Hepatocyte (in vitro differentiated cells): ENCODE measurements around the gene TAF11L3. TPM values are rescaled to one million over a fixed set of nuclear protein-coding genes. Genes with fewer than 3 reads are reported as not detected.
"Not testable (repeated sequence)": the region's sequence is repeated elsewhere in the genome, so short reads cannot be mapped to it uniquely, and the experiment has no call there.

Source experiments
- DNase-seq: peaks from one replicate; pipeline ENCODE4 v3.0.0-alpha.2; 2016; ENCODE audit warnings: low spot score
- H2AFZ ChIP-seq: fragments of 200-600 bp; sonication (generic); 2 replicates; pipeline ENCODE4 v1.6.0; 2016; ENCODE audit warnings: antibody characterized with exemption, mild to moderate bottlenecking
- H3K27ac ChIP-seq: fragments of 200-600 bp; sonication (generic); 2 replicates; pipeline ENCODE4 v1.5.1; 2016; ENCODE audit warnings: mild to moderate bottlenecking
- H3K27me3 ChIP-seq: fragments of 200-600 bp; sonication (generic); 2 replicates; pipeline ENCODE4 v1.6.1; 2016
- H3K36me3 ChIP-seq: fragments of 200-600 bp; sonication (generic); replicated peaks from 2 replicates; pipeline ENCODE4 v1.5.1; 2016; ENCODE audit warnings: low read depth; ENCODE audit not compliant: insufficient read depth
- H3K4me1 ChIP-seq: fragments of 200-600 bp; sonication (generic); 2 replicates; pipeline ENCODE4 v1.5.1; 2016; ENCODE audit warnings: mild to moderate bottlenecking, moderate library complexity; ENCODE audit not compliant: insufficient read depth
- H3K4me2 ChIP-seq: fragments of 200-600 bp; sonication (generic); 2 replicates; pipeline ENCODE4 v1.6.0; 2016
- H3K4me3 ChIP-seq: fragments of 200-600 bp; sonication (generic); 2 replicates; pipeline ENCODE4 v1.5.1; 2016; ENCODE audit warnings: mild to moderate bottlenecking
- H3K79me2 ChIP-seq: fragments of 200-600 bp; sonication (generic); 2 replicates; pipeline ENCODE4 v1.6.0; 2017; ENCODE audit warnings: mild to moderate bottlenecking
- H3K9me2 ChIP-seq: fragments of 200-600 bp; sonication (generic); replicated peaks from 2 replicates; pipeline ENCODE4 v1.6.0; 2017; ENCODE audit warnings: mild to moderate bottlenecking; ENCODE audit not compliant: insufficient read depth
- H3K9me3 ChIP-seq: fragments of 200-600 bp; sonication (generic); 2 replicates; pipeline ENCODE4 v1.5.1; 2016; ENCODE audit warnings: low read depth, mild to moderate bottlenecking
- H4K20me1 ChIP-seq: fragments of 200-600 bp; sonication (generic); 2 replicates; pipeline ENCODE4 v1.6.0; 2016; ENCODE audit warnings: mild to moderate bottlenecking; ENCODE audit not compliant: insufficient read depth, poor library complexity, severe bottlenecking
- EZH2 ChIP-seq: fragments of 200-600 bp; sonication (generic); IDR thresholded peaks from 2 replicates; pipeline ENCODE4 v1.6.1; 2016; ENCODE audit warnings: antibody characterized with exemption, mild to moderate bottlenecking, borderline replicate concordance
- EZH2phosphoT487 ChIP-seq: fragments of 200-600 bp; sonication (generic); IDR thresholded peaks from one replicate; pipeline ENCODE4 v1.6.1; 2018; ENCODE audit warnings: antibody characterized with exemption, mild to moderate bottlenecking, low read depth, moderate library complexity; ENCODE audit not compliant: unreplicated experiment, severe bottlenecking
- WGBS: methylation state at CpG from one replicate; pipeline ENCODE4 v1.1.6; 2016; ENCODE audit warnings: low lambda C conversion rate; ENCODE audit errors: missing lambda C conversion rate; 5-methylcytosine and 5-hydroxymethylcytosine counted together
- polyA plus RNA-seq: library from polyadenylated mRNA; unstranded; fragments of >200 nt; fragmentation: Nextera tagmentation; extraction: Ambion mirVana; gene quantifications from 2 replicates; pipeline ENCODE4 v1.2.1, GENCODE V29; 2016
- total RNA-seq: library from RNA; depleted of rRNA; stranded (reverse); fragments of >200 nt; gene quantifications from 2 replicates; pipeline ENCODE4 v1.2.3, GENCODE V29; 2014
- TF ChIP-seq, protein P1 (sequence below): fragments of 200-600 bp; sonication (generic); IDR thresholded peaks from 2 replicates; pipeline ENCODE4 v1.5.1; 2016; ENCODE audit warnings: antibody characterized with exemption, mild to moderate bottlenecking; ENCODE audit not compliant: poor library complexity

Gene TAF11L3
- total RNA-seq = not detected in 2 replicates
- not detected in 2 replicates for polyA plus RNA-seq

DNA sequence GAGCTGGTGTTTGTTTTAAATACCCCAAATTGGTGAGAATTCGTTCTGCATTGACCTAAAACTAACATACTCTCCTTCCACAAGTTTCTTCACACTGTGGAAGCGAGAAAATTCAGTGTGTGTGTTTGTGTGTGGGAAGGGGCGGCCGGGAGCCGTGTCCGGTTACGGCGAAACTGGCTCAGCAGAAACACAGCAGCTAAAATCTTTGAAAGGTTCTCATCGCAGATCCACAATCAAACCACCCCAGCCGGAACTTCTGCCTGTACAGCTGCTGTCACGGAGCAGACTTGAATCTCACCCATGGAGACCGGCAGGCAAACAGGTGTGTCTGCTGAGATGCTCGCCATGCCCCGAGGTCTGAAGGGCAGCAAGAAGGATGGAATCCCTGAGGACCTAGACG, at the start of gene TAF11L3:
TAF11L3 (plus strand) TSS at position 301 of the 400 bp plus-strand sequence.
- H3K36me3 ChIP-seq, DNase-seq, H3K4me3 ChIP-seq, H3K4me2 ChIP-seq, H3K4me1 ChIP-seq, H3K27me3 ChIP-seq, H2AFZ ChIP-seq, H3K79me2 ChIP-seq, H3K27ac ChIP-seq, H3K9me2 ChIP-seq, H3K9me3 ChIP-seq, H4K20me1 ChIP-seq: not testable (repeated sequence)
- no CpG with 5 or more reads among the region's 15 CpGs for WGBS

DNA sequence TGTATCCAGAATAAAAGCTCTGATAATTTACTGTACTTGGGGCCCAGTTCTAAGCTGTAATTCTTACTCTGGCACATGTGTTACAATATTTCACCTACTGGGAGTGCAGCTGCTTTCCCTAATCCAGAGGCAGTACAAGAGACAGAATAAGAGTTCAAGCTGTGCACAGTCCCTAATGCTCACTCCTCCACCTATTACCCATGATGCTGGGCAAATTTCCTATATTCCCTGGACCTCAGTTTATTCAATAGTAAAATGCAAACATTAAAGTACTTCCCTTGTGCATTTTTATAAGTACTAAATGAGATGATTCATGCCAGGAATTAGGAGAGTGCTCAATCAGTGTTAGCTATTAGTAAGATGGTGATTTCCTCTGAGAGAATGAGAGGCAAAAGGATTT, 48.1 kb upstream of the TAF11L3 start:
- no peaks in the 10 kb centered on the region for H3K36me3 ChIP-seq
- no peak for DNase-seq
- TF ChIP-seq, protein P1, sequence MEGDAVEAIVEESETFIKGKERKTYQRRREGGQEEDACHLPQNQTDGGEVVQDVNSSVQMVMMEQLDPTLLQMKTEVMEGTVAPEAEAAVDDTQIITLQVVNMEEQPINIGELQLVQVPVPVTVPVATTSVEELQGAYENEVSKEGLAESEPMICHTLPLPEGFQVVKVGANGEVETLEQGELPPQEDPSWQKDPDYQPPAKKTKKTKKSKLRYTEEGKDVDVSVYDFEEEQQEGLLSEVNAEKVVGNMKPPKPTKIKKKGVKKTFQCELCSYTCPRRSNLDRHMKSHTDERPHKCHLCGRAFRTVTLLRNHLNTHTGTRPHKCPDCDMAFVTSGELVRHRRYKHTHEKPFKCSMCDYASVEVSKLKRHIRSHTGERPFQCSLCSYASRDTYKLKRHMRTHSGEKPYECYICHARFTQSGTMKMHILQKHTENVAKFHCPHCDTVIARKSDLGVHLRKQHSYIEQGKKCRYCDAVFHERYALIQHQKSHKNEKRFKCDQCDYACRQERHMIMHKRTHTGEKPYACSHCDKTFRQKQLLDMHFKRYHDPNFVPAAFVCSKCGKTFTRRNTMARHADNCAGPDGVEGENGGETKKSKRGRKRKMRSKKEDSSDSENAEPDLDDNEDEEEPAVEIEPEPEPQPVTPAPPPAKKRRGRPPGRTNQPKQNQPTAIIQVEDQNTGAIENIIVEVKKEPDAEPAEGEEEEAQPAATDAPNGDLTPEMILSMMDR = no peak
- TF ChIP-seq EZH2 = no peak
- no peak for TF ChIP-seq EZH2phosphoT487
- H3K9me2 ChIP-seq = no peaks in the 10 kb centered on the region
- no peaks in the 10 kb centered on the region for H3K4me1 ChIP-seq
- no peak overlapping the region for H3K4me3 ChIP-seq
- H2AFZ ChIP-seq = no peak overlapping the region
- no peak overlapping the region for H3K4me2 ChIP-seq
- H3K79me2 ChIP-seq = no peaks in the 10 kb centered on the region
- no peak overlapping the region for H3K27ac ChIP-seq
- no peaks in the 10 kb centered on the region for H3K27me3 ChIP-seq
- no peaks in the 10 kb centered on the region for H3K9me3 ChIP-seq
- H4K20me1 ChIP-seq = no peaks in the 10 kb centered on the region

DNA sequence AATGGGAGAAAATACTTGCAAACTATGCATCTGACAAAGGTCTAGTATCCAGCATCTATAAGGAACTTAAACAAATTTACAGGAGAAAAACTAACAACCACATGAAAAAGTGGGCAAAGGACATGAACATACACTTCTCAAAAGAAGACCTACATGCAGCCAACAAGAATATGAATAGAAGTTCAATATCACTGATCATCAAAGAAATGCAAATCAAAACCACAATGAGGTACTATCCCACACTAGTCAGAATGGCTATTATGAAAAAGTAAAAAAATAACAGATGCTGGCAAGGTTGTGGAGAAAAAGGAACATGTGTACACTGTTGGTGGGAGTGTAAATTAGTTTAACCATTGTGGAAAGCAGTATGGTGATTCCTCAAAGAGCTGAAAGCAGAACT, 43.1 kb upstream of the TAF11L3 start:
- H3K4me2 ChIP-seq, H3K27me3 ChIP-seq, H3K27ac ChIP-seq, H3K9me2 ChIP-seq, H3K4me1 ChIP-seq, H4K20me1 ChIP-seq, H2AFZ ChIP-seq, H3K4me3 ChIP-seq, H3K36me3 ChIP-seq, H3K79me2 ChIP-seq, DNase-seq, H3K9me3 ChIP-seq: not testable (repeated sequence)

DNA sequence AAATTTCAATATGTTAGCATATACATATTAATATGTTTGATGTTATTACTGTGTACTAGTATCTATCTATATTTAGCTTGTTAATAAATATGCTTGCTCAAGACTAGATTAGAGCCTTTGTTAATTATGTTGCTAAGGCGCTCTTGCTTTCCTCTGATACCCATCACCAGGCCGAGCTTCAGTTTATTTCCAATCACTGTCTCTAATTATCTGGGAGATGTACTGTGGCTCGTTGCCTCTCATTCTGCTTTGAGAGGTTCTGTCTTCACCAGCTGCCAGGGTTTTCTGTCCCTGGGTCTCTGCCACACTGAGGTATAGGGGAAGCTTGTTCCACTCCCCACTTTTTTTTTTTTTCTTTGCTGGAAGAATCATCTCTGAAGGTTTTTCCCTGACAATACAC, 41.1 kb upstream of the TAF11L3 start:
- DNase-seq = no peak
- TF ChIP-seq, protein P1 = no peak
- no peak for TF ChIP-seq EZH2phosphoT487
- no peak for TF ChIP-seq EZH2
- Histone ChIP-seq H2AFZ (no peak overlapping the region), H4K20me1 (no peaks in the 10 kb centered on the region), H3K27ac (no peak overlapping the region), H3K9me2 (no peaks in the 10 kb centered on the region), H3K4me3 (no peak overlapping the region), H3K4me1 (no peaks in the 10 kb centered on the region), H3K36me3 (no peaks in the 10 kb centered on the region), H3K27me3 (no peaks in the 10 kb centered on the region), H3K79me2 (no peaks in the 10 kb centered on the region), H3K9me3 (no peaks in the 10 kb centered on the region), H3K4me2 (no peak overlapping the region)
- 79% methylated on average over 3 of the region's 3 CpGs for WGBS
